Activated CD8-positive, alpha-beta T cell treated with anti-CD3 and anti-CD28 coated beads, Interleukin-2, amount 10 ng/mL, durations not matched to agents 7 days and 5 days (primary cell): ENCODE results near the gene MLXIP. TPM values are rescaled to one million over a fixed set of nuclear protein-coding genes. Genes with fewer than 3 reads are reported as not detected.

Experiments
- ATAC-seq: fragments of 150-1000 bp; cut with Tn5 transposase; one replicate; pipeline ENCODE4 v1.10.0; 2021; ENCODE audit warnings: moderate library complexity
- CTCF ChIA-PET: fragments of 350-600 bp; sonication (Branson Sonifier 250); formaldehyde crosslinking; loops from one replicate; lab custom pipeline; 2021; ENCODE audit warnings: antibody characterized with exemption; lab: Charles Lee
- POLR2A ChIA-PET: fragments of 350-600 bp; sonication (Branson Sonifier 250); formaldehyde crosslinking; loops from one replicate; lab custom pipeline; 2021; ENCODE audit warnings: antibody characterized with exemption; lab: Charles Lee
- DNase-seq: peaks from one replicate; pipeline ENCODE4 v3.0.0-alpha.2; 2020
- H3K27ac Mint-ChIP-seq: one replicate; pipeline ENCODE4 v1.8.0; 2021; ENCODE audit warnings: mild to moderate bottlenecking, mixed read lengths
- H3K27me3 Mint-ChIP-seq: one replicate; pipeline ENCODE4 v1.8.0; 2021; ENCODE audit warnings: low read depth, mixed read lengths
- H3K36me3 Mint-ChIP-seq: one replicate; pipeline ENCODE4 v1.8.0; 2021; ENCODE audit warnings: low read depth, mixed read lengths
- H3K4me1 Mint-ChIP-seq: one replicate; pipeline ENCODE4 v1.8.0; 2021; ENCODE audit warnings: low read depth, mixed read lengths
- H3K4me3 Mint-ChIP-seq: one replicate; pipeline ENCODE4 v1.8.0; 2021; ENCODE audit warnings: mild to moderate bottlenecking, mixed read lengths
- H3K9me3 Mint-ChIP-seq: one replicate; pipeline ENCODE4 v1.8.0; 2022; ENCODE audit warnings: mixed read lengths; ENCODE audit not compliant: insufficient read depth
- total RNA-seq, 2 experiments: library from RNA; stranded (reverse); gene quantifications; one replicate each; pipeline ENCODE4 v1.2.3, GENCODE V29; 2021

Gene MLXIP
- total RNA-seq, 2 experiments from 2014 or later, result 38.8 to 42.7 TPM

DNA sequence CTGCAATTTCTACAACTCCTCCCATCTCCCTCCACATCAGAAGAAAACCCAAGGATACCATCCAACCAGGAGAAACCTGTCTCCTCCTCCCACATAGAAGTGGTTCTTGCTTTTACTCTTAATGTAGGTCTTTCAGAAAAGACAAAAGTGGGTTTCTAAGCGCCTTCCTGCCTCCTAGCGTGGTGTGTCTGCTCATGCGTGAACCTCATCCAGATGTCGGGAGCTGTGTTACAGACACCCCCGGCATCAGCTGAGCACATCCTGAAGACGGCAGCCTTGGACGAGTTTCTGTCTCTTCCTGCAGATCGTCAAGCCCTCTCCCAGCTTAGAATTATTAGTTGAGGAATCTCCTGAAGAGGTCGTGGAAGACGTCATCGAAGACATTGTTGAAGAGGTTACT is 113.9 kb downstream of the MLXIP start:
- Mint-ChIP-seq H3K4me1 (no peaks in the 10 kb centered on the region), H3K27me3 (peaks cover 11% of the 10 kb centered on the region), H3K27ac (no peak overlapping the region), H3K4me3 (no peak overlapping the region), H3K36me3 (no peaks in the 10 kb centered on the region), H3K9me3 (no peaks in the 10 kb centered on the region)
- POLR2A ChIA-PET, result interaction anchor here (0.5 kb wide), 1 partner anchor 200 kb away, joined by 5 read pairs; no protein-coding TSS in a partner anchor
- DNase-seq, result no peak
- CTCF ChIA-PET, result interaction anchor here (2.0 to 2.7 kb wide), 3 partner anchors 31 to 62 kb away, joined by 5 to 14 read pairs (median 13); no protein-coding TSS in a partner anchor
- no peak for ATAC-seq

DNA sequence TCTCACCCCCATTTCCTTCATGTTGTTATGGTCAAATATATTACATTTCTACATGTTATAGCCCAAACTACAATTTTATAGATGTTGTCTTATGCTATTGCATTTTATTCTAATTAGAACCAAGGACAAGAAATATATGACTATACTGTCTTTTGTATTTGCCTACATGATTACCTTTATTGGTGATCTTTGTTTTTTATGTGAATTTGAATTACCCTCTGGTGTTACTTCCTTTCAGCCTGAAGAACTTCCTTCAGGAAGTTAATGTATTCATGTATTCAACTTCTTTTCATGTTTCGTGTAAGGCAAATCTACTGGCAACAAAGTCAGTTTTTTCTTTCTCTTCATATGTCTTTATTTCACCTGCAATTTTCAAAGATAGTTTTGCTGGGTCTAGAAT is 116.2 kb downstream of the MLXIP start:
- CTCF ChIA-PET, result interaction anchor here (1.7 kb wide), 1 partner anchor 140 kb away, joined by 5 read pairs; no protein-coding TSS in a partner anchor
- POLR2A ChIA-PET, result no interaction called here
- H3K4me1 Mint-ChIP-seq, result no peaks in the 10 kb centered on the region
- H3K27ac Mint-ChIP-seq, result no peak overlapping the region
- ATAC-seq (no peak), DNase-seq (no peak)
- no peaks in the 10 kb centered on the region for H3K36me3 Mint-ChIP-seq
- H3K9me3 Mint-ChIP-seq, result no peaks in the 10 kb centered on the region
- H3K27me3 Mint-ChIP-seq, result peaks cover 15% of the 10 kb centered on the region
- no peak overlapping the region for H3K4me3 Mint-ChIP-seq

DNA sequence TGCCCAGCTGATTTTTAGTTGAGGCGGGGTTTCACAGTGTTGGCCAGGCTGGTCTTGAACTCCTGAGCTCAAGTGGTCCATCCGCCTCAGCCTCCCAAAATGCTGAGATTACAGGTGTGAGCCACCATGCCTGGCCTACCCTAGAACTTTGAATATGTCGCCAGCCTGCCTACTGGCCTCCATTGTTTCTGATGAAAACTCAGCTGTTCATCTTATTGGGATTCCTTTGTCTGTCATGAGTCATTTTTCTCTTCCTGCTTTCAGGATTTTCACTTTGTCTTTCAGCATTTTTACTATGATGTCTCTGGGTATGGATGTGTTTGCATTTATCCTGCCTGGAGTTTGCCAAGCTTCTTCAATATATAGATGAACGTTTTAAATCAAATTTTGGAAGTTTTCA is 116.8 kb downstream of the MLXIP start:
- peaks cover 19% of the 10 kb centered on the region for H3K27me3 Mint-ChIP-seq
- ATAC-seq (no peak), DNase-seq (no peak)
- ChIA-PET POLR2A (no interaction called here), CTCF (interaction anchor here (0.8 to 1.0 kb wide), 3 partner anchors 36 to 191 kb away, joined by 3 to 5 read pairs (median 3); no protein-coding TSS in a partner anchor)
- no peaks in the 10 kb centered on the region for H3K9me3 Mint-ChIP-seq
- no peaks in the 10 kb centered on the region for H3K36me3 Mint-ChIP-seq
- no peak overlapping the region for H3K4me3 Mint-ChIP-seq
- no peak overlapping the region for H3K27ac Mint-ChIP-seq
- H3K4me1 Mint-ChIP-seq, result no peaks in the 10 kb centered on the region

Other genes with a start within 250 kb of the MLXIP start
- not detected for gene HPD, start 219.9 kb upstream of the MLXIP start, total RNA-seq
- 10 to 100 TPM; 62.3 to 70.6 TPM for gene PSMD9, start 190.0 kb upstream of the MLXIP start, total RNA-seq
- under 1 TPM; 0.70 to 0.82 TPM for gene CFAP251, start 160.2 kb upstream of the MLXIP start, total RNA-seq
- 1 to 10 TPM; 6.2 to 8.1 TPM for gene BCL7A, start 56.9 kb upstream of the MLXIP start, total RNA-seq
- not detected for gene IL31, start 95.5 kb downstream of the MLXIP start, total RNA-seq
- gene LRRC43, start 104.4 kb downstream of the MLXIP start, total RNA-seq, result not detected
- gene B3GNT4, start 125.0 kb downstream of the MLXIP start, total RNA-seq, result 1 to 10 TPM in 1 of 2 experiments, under 1 TPM in 1; 0.90 to 1.4 TPM
- 10 to 100 TPM; 43.5 to 47.1 TPM for gene DIABLO, start 147.3 kb downstream of the MLXIP start, total RNA-seq
- 10 to 100 TPM; 22.0 to 22.4 TPM for gene VPS33A, start 187.7 kb downstream of the MLXIP start, total RNA-seq